CD4-positive, alpha-beta T cell treated with Interleukin-4 for 4 hours (primary cell): ENCODE data around the gene KPRP.

ENCODE experiments used
- DNase-seq: peaks from one replicate; pipeline ENCODE4 v3.0.0-alpha.2; 2020

KPRP gene

GRCh38 chr1:152757747-152758146, at the start of gene KPRP:
Gene KPRP (plus strand): TSS chr1:152758025. CDS start chr1:152759589, 1,564 bp downstream.
- DNase-seq = no peak

GRCh38 chr1:152718238-152718637, 39.6 kb upstream of the KPRP start:
- DNase-seq = no peak

GRCh38 chr1:152725261-152725660, 32.6 kb upstream of the KPRP start:
- DNase-seq = no peak

GRCh38 chr1:152728986-152729385, 28.8 kb upstream of the KPRP start:
- DNase-seq = no peak

GRCh38 chr1:152735648-152736047, 22.2 kb upstream of the KPRP start:
- DNase-seq = no peak

- no peak for DNase-seq
Measured at GRCh38 chr1:152737997-152738396, 19.8 kb upstream of the KPRP start.

GRCh38 chr1:152739841-152740240, 18.0 kb upstream of the KPRP start:
- DNase-seq = no peak

- DNase-seq = no peak
Measured at GRCh38 chr1:152741656-152742055, 16.2 kb upstream of the KPRP start.

GRCh38 chr1:152743371-152744145, 14.3 kb upstream of the KPRP start:
- DNase-seq = no peak

GRCh38 chr1:152745289-152745704, 12.5 kb upstream of the KPRP start:
- DNase-seq = no peak

GRCh38 chr1:152745765-152746444, 11.9 kb upstream of the KPRP start:
- DNase-seq = no peak

GRCh38 chr1:152747831-152748230, 10.0 kb upstream of the KPRP start:
- no peak for DNase-seq

GRCh38 chr1:152752225-152752624, 5.6 kb upstream of the KPRP start:
- no peak for DNase-seq

GRCh38 chr1:152753586-152753985, 4.2 kb upstream of the KPRP start:
- no peak for DNase-seq

- DNase-seq = no peak
Measured at GRCh38 chr1:152756872-152757271, 953 bp upstream of the KPRP start.

GRCh38 chr1:152758636-152759035, 811 bp downstream of the KPRP start:
- DNase-seq = no peak

- DNase-seq = no peak
Measured at GRCh38 chr1:152759453-152760173, 1.8 kb downstream of the KPRP start.

- no peak for DNase-seq
Measured at GRCh38 chr1:152760551-152761190, 2.8 kb downstream of the KPRP start.

- DNase-seq = no peak
Measured at GRCh38 chr1:152761609-152762213, 3.9 kb downstream of the KPRP start.

GRCh38 chr1:152768847-152769533, 11.2 kb downstream of the KPRP start:
- DNase-seq = no peak

- no peak for DNase-seq
Measured at GRCh38 chr1:152770411-152770810, 12.6 kb downstream of the KPRP start.

GRCh38 chr1:152774875-152775274, 17.1 kb downstream of the KPRP start, which contains the start of gene LCE1F:
Gene LCE1F (plus strand): TSS chr1:152775140. CDS start chr1:152776372, 1,232 bp downstream.
- no peak for DNase-seq
